HG03135 (cell line): Measurements from ENCODE around the gene PLCB2.

Experiments
- ATAC-seq: cut with Tn5 transposase; IDR thresholded peaks from one replicate; pipeline ENCODE4 v1.9.1; 2021; ENCODE audit warnings: mild to moderate bottlenecking, moderate library complexity; ENCODE audit not compliant: unreplicated experiment

PLCB2 gene

DNA sequence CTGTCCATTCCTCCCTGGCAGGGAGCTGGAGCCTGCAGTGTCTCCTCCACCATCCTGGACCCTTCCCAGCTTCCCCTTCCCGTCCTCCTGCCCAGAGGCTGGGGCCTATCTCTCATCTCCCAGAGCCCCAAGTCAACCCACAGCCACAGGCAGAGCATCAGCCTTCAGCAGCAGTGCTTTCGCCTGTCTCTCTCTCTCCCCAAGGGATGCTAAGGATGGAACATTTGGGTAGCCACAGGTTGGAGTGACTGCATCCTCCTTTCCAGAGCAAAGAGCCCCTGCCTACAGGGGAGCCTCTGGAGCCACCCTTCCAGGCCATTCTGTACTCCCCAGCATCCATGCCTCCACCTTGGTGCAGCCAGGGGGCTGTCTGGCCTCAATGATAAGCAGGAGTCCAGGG, 4.2 kb downstream of the PLCB2 start:
- ATAC-seq, result no peak

DNA sequence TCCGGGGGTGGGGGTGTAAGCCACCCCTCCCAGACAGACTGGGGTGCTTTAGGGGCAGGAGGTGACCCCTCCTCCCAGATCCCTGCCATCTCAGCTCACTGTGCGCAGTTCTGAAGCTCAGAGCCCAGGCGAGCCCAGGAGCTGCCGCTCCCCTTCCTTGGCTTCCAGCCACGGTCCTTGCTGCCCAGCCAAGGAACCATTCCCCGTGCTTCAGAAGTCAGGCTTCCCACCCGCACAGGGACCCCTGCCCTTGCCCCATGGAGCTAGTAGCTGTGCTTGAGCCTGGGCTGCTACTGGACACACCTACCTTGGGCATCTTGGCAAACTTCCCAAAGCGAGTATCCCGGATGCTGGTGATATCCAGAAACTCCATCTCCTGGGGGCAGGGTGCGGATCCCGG, 4.8 kb downstream of the PLCB2 start:
- no peak for ATAC-seq

DNA sequence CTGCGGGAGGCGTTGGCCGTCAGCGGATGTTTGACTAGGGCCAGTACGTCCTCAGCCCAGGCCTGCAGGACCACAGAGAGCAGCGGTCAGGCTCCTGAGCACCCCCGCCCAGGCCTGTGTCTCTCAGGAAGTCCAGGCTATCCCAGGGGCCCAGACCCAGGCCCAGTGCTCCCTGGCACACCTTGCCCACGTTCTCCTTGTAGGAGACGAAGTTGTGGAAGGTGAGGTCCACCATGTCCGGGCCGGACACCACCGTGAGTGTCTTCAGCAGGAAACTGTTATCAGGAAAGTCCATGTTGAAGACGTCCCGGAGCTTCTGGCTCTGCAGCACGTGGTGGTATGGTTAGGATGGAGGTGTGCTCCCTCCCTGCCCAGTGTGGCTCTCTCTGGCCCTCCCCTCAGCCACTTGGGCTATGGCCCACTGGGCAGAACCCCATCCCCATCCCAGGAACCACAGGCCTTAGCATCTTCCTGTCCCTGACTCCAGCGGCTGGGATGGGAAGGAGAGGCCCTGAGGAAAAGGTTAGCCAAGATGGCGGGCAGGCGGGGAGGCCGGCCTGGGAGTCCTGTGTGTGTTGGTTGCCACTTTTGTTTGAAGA, 5.3 kb downstream of the PLCB2 start:
- ATAC-seq, result no peak

DNA sequence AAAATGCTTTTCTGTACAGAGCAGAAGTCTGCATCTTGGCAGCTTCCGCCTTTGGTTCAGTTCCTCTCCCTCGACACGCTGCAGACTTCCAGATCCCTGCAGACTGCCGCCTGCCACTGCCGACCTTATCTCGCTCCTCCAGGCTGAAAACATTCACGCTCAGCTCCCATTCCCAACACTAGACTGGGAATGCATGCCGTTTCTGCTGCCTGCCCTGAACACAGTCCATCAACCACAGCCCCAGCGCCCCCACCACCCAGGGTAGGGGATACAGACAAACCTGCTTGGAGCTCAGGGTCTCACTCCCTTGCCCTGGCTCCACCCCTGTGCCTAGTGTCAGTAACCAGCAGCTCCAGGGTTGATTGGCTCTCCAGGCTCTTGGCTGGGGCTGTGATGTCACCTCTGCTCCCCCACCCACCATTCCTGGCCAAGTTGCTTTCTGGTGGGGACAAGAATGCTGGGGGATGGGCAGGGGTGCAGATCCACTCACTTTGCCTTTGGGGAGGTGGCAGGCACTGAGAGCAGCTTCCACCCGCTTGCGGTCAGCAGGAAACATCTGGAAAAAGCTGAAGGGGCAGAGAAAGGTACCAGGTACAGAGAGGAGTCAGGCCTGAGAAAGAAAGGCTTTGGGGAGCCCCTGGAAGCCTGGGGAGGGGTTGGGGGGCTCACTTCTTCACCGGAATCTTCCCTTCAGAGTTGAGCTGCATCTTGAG, 6.1 kb downstream of the PLCB2 start:
- ATAC-seq, result no peak

DNA sequence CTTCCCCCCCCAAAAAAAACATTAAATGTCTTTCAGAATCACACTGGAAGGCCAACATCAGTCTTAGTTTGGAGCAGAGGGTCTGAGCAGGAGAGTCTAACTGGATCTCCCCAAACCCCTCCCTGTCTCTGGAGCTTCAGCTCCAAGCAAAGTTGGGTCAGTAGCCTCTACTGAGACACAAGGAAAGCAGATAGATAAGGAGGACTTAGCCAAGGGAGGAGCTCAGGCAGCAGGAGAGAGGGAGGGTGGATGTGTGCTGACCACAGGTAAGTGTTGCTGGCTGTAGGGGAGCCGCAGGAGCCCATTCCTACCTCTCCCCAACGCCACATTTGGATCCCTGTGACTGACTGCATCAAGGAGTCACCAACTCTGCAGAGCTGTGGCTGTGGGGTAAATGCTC, 7.0 kb downstream of the PLCB2 start:
- ATAC-seq, result no peak

DNA sequence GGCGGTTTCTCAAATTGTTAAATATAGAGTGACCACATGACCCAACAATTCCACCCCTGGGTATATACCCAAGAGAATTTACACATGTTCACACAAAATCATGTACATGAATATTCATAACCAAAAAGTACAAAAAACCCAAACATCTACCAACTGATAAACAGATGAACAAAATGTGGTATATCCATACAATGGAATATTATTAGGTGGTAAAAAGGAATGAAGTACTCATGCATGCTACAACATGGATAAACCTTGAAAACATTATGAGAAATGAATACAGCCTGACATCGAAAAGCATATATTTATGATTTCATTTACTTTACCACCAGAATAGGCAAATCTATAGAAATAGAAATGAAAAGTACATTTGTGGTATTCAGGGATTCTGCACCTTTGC, 7.4 kb downstream of the PLCB2 start:
- no peak for ATAC-seq

DNA sequence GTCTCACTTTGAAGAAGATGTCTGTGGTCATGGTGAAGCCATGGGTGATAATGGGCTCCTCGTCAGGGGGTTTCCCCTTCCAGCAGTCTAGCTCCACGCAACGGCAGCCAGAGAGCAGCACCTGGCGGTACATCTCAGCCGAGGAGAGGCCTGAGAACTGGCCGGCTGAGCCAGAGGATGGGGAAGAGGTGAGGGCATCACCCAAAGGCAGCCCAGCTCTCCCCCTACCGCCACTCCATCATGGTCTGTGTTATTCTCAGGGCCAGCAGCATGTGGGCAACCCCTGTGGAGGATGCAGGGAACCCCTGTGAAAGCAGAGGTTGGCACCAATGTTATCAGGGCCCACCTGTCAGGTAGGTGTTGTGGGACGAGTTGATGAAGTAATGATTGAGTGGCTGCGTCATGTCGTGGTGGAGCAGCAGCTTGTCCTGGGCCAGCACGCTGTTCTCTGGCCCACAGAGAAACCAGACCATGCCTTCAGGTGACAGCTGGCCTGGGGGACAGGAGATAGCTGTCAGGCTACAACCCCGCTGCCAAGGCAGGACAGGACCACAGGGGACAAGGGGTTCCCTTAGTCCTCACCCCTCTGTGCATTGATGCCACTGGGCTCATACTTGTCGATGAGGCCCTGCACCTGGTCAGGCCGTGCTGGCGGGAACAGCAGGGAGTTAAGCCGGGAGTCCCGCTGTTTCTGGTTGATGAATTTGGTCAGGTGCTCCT, 9.4 kb downstream of the PLCB2 start:
- ATAC-seq, result no peak

DNA sequence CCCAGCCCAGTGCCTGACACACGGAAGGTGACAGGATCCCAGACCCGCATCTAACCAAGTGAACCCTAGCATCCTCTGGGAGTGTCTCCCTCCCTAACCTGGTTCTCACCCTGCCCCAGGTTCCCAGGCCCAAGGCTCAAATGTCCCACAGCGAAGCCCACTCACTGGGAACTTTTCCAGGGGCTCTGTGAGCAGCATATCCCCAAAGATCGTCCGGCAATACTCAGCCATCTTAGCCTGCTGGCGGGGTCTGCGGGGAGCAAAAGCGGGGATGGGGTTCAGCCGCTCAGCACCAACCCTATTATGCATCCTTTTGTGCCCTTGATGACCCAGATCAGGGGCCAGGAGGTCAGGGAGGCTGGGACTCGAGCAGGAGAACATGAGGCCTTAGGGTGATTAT, 10.4 kb downstream of the PLCB2 start:
- no peak for ATAC-seq

DNA sequence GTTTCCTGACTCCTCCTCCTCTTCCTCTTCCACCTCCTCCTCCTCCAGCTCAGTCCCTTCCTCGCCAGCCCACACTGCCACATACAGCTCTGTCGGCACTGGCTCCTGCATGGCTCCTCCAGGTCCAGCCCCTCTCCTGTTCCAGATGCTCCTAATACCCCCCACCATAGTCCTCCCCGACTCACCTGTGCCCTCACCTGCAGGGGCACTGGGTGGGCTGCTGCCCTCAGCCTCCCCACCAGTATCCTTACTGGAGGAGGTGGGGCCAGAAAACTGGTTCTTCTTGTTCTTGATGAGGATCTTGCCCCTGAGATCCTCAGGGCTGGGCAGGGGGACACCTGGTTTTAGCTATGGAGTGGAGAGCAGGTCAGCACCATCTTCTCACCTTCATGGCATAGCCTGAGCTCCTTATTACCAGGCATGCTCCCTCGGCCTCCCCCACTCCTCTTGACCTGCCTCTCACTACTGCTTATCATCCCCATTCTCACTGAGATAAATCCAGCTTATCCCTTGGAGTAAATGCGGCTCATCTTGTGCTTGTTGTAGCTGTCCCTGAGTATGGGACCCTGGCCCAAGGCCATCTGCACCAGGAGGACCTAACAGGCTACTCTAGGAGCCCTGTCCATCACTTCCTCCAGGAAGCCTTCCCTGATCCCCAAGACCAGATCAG, 11.0 kb downstream of the PLCB2 start:
- ATAC-seq, result no peak

DNA sequence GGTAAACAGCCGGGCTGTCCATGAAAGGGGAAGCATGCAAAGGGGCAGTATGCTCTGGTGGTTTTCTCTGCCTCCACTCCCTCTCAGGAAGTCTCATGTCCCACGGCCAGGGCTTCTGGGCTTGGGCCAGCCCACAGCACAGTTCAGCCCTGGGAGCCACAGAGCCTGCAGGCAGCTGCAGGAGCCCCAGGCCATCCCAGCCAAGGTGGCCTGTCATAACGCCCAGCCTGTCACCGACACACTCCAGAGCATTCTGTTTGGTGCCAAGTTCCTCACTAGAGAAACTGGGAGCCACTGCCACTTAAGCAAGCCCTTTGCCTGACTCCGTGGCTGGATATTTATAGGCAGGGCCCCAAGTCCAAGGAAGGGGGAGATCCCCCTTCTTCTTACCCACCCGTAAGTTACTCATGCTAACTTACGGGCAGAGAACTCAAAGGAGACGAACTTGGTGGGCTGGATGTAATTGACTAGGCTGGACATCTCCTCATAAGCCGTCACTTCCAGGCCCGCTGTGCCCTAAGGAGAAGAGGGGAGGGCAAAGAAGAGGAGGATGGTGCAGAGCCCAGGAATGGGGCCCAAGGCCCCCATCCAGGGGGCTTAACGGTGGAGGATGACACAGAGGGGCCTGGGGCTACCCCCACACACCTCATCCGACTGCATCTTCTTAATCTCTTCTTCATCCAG, 11.7 kb downstream of the PLCB2 start:
- no peak for ATAC-seq

DNA sequence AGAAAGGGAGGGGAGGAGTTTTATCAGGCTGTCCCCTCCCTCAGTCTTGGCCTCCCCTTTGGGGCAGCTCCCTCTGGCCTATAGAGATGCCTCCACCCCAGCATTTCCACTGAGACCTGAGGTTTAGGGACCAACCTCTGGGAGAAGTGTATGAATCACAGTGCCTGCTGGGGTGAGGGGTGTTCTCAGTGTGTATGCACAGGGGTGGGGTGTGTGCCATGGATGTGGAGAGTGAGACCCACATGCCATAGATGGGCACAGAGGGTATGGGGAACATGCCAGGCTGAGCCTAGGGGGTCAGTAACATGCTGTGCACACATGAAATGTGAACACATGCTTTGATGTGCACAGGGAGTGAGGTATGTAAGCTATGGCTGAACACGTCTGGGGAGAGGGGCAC, 12.4 kb downstream of the PLCB2 start:
- no peak for ATAC-seq

DNA sequence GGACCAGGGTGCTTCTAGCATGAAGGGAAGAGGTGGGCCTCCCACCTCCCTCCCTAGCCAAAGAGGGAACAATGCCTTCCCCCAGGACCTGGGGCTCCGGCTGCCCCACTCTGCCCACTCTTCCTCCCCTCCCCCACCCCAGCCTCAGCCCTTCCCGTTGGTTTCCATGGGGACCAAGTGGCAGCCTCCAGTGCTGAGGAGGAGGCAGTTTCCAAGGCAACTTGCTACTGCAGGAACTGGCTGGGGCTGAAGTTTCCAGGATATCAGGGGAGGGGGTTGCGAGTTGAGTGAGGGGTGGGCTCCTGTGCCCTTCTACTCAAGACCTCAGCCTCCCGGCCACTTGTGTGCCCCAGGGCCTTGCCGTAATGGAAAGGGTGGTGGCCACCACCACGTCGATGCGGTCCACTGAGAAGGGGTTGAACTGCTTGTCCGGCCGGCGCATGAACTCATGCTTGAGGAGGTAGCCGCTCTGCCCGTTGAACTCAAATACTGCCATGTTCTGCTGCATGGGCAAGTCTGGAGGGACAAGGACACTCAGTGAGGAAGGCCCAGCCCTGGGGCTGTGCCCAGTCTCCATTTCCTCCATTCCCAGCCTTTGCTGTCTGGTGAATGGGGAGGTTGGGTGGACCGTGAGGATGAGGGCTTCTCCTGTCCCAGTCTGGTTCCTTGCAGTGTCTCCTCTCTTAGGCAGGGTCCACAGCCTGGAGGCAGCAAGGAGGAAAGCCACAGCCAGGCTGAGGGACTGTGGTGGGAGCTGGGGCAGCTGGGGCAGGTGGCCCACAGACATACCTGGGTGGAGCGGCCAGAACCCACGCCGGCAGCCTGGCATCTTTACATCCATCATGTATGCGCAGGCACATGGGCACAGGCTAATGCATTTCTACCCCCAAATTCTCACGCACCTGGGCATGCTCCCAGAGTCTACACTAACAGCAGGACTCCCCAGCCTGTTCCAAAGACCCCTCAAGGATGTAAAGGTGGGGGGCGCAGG, 13.5 kb downstream of the PLCB2 start:
- no peak for ATAC-seq

DNA sequence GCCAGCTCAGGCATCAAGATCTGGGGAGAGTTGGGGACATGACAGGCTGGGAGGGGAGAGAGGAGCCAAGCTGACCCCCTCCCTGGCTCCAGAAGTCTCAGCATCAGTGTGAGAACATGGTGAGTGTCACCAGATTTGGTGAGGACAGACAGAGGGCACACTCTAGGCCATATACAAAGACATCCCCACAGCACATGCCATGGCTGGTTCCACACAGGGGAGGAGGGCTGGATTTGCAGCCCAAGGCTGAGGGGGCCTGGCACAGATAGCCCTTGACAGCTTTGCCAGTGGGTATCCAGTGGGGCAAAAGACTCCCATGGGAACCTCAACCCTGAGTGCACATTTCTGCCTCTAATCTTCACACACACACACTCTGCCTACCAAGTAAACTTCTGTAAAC, 14.7 kb downstream of the PLCB2 start:
- ATAC-seq, result no peak

DNA sequence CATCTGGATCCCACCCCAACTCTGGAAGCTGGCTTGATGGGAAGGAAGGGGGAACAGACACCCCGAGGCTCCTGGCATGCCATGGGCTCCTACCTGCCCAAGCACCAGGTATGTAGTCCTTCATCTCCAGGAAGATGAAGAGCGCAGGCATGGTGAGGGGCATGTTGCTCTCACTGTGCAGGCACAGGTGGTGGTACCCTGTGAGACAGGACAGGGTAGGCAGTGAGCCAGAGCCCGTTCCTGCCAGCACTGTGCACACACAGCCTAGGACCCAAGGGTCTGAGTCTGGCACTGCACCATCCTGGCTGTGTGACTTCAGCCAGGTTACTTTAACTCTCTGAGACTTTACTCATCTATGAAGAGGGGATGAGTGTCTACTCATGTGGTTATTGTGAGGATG, 15.5 kb downstream of the PLCB2 start:
- ATAC-seq, result no peak

DNA sequence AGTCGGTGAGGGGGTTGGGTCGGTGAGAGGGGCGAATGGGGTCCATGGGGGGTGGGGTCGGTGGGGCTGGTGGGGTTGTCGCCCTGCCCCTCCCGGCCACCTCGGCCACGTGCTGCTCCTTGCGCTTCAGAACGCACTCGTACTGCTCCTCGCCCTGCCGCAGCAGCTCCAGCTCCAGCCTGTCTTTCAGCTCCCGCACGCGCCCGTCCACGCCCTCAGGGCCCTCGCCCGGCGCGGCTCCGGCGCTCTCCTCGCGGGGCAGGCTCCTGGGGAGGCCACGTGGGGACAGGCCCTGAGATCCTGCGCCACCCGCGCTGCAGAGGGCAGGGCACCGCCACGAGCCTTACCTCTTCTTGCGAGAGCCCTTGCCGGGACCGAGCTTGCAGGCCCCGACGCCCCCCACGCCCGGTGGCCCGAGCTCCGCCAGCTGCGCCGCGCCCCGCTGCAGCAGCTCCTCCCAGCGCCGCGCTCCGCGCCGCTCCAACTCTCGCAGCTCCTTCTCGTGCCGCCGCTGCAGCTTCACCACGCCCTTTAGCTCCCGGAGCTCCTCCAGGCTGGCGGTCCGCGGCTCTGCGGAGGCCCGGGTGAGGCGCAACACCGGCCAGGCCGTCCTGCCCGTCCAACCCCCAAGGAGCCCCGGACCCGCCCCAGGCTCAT, 16.7 kb downstream of the PLCB2 start:
- ATAC-seq, result no peak

DNA sequence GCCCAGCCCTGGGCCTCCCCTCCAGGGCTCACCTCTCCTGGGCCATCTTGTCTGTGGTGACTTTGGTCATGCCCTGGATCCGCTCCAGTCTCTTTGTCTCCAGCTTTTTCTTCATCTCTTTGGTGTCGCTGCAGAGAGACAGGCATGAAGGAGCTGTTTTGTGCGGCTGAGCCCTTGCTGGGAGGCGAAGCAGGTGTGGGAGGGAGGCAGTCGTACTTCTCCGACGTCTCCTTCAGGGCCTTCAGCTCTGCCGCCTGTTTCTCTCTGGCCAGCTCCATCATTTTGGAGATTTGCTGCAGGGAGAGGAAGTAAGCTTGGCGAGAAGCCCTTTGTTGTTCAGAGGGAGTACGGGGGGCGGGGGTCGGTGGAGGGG, 17.2 kb downstream of the PLCB2 start:
- ATAC-seq, result no peak

DNA sequence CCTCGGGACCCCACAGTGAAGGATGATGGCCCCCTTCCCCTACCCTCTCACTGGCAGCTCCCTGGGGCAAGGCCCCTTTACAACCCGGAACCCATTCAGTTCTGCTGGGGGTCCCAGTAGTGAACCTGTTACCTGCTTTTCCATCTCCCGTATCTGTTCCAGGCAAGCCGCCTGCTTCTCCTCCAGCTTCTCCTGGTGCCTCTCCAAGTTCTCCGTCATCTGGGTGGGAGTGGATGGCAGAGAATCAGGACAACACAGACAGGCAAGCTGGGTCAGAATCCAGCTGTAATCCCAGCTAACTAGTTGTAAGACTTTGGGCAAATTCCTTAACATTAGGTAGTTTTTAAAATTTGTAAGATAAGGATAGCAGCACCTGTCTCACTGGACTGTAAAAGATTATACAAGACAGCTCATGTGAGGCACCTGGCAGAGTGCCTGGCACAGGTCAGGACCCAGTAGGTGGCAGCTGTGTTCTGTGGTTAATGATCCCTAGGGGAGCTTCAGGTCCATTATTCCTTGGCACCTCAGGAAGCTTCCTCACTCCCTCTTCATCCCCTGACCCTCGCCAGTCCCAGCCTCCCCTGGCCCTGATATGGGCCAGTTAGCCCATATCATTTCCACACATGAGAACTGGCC, 18.5 kb downstream of the PLCB2 start:
- ATAC-seq, result no peak

DNA sequence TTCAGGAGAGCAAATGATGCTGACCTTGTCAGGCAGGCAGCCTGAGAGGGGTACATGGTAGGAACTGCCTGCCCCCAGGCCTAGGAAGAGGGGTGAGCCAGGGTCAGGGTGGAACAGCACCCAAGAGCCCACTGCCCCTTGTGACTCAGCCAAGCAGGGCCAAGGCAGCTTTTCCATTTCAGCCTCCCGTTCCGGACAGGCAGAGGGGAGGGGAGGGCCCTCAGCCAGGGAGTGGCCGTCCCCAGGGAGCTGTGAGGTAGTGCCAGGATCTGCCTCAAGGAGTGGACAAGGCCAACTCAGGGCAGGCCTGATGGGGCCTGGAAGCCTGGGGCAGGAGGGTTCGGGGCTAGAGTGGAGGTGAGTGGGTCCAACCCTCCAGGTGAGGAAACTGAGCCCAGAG, 19.8 kb downstream of the PLCB2 start:
- ATAC-seq, result no peak

DNA sequence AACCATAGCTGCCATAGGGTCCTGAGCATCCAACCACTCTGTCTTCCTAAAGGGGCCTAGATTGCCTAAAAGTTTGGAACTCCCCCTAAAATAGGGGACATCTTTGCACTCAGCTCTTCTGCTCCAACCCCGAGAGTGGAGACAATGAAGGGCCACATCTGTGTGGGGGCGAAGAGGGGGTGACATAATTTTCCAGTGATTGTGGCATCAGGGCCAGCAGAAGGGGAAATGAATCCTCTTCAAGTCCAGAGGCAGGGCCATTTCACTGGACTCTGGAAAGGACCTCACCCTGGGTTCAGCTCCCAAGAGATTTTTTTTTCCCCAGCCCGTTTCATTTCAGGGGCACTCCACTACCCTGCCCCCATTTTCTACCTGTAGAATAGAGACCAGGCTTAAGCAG, 20.2 kb downstream of the PLCB2 start:
- ATAC-seq, result no peak
